NCI-H128 (cell line): ENCODE results near the gene DNAJA4.

Source experiments
- DNase-seq: peaks from one replicate; lab custom pipeline; 2025; ENCODE audit not compliant: unreplicated experiment; lab: John Stamatoyannopoulos, UW

Gene DNAJA4

GRCh38 chr15:78313383-78313782 lies 49.0 kb downstream of the DNAJA4 start:
- DNase-seq: no peak

- no peak for DNase-seq
Measured at GRCh38 chr15:78314181-78314581, 49.8 kb downstream of the DNAJA4 start.

- no peak for DNase-seq
Measured at GRCh38 chr15:78315686-78316282, 51.4 kb downstream of the DNAJA4 start.

GRCh38 chr15:78316283-78317083 lies 52.1 kb downstream of the DNAJA4 start:
- DNase-seq: no peak

GRCh38 chr15:78317145-78317836 lies 52.9 kb downstream of the DNAJA4 start:
- no peak for DNase-seq

- DNase-seq: no peak
Measured at GRCh38 chr15:78319588-78319987, 55.2 kb downstream of the DNAJA4 start.

- no peak for DNase-seq
Measured at GRCh38 chr15:78320183-78320582, 55.8 kb downstream of the DNAJA4 start.

- DNase-seq: no peak
Measured at GRCh38 chr15:78321041-78321570, 56.7 kb downstream of the DNAJA4 start.

GRCh38 chr15:78321786-78322185 lies 57.4 kb downstream of the DNAJA4 start:
- no peak for DNase-seq

- no peak for DNase-seq
Measured at GRCh38 chr15:78322243-78322642, 57.9 kb downstream of the DNAJA4 start.

- DNase-seq: no peak
Measured at GRCh38 chr15:78322724-78323521, 58.6 kb downstream of the DNAJA4 start.

GRCh38 chr15:78323693-78324092 lies 59.3 kb downstream of the DNAJA4 start:
- no peak for DNase-seq

GRCh38 chr15:78324144-78324543 lies 59.8 kb downstream of the DNAJA4 start:
- DNase-seq: no peak

GRCh38 chr15:78325092-78325843 lies 60.9 kb downstream of the DNAJA4 start:
- DNase-seq: no peak

- no peak for DNase-seq
Measured at GRCh38 chr15:78327466-78327865, 63.1 kb downstream of the DNAJA4 start.

- DNase-seq: no peak
Measured at GRCh38 chr15:78329625-78330024, 65.3 kb downstream of the DNAJA4 start.
